ENCODE results near the gene NR5A2.
A peak's percentile ranks its signal among the peaks of the same experiment; 100 is the strongest.

Gene NR5A2

DNA sequence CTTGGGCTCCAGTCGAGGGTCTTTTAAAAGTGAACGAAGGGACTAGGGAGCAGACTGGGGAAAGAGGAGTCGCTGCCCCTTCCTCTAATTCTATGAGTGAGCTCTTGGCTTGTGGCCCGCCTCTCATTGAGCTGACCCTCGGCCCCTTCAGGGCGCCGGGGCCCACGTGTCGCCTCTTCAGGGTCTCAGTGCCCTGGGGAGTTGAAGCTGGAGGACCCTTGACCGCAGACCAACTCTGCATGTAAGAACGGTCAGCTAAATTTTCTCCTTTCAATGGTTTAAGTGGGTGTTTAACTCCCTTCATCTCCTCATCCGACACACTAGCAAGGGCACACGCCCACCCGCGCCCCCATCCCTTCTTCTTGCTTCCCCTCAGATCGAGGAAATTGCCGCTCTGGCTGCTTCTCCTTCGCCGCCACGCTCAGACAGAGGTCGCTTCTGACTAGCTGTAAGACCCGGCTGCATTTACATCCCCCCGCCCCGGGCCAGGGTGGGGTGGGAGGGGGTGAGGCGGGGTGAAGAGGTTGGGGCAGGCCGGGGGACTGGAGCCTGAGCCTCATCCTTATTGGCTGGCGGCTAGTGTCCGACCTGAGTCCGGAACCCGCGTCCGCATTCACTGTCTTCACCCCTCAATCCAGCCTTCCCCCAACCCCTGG is 10.9 kb downstream of the NR5A2 start:
- Histone ChIP-seq H2AFZ (ENCODE audit: low read depth) (no peak overlapping the region), H3K79me2 (ENCODE audit: insufficient read depth, low read depth) (no peaks in the 10 kb centered on the region), H3K9ac (no peak overlapping the region), H3K36me3 (ENCODE audit: insufficient read depth) (no peaks in the 10 kb centered on the region), H4K20me1 (ENCODE audit: insufficient read depth) (no peaks in the 10 kb centered on the region), H3K4me1 (ENCODE audit: low read depth, poor library complexity, severe bottlenecking) (peaks cover 5% of the 10 kb centered on the region), H3K4me3 (IDR thresholded peaks at IDR 0.05; ENCODE audit: insufficient read depth, low read depth, low read length) (no peak overlapping the region), H3K4me2 (no peak overlapping the region), H3K27ac (no peak overlapping the region), H3K27me3 (ENCODE audit: insufficient read depth, low read depth) (peaks cover 18% of the 10 kb centered on the region)
- TF ChIP-seq CTCF (conservative IDR thresholded peaks at IDR 0.05; ENCODE audit: low read depth, low read length) = no peak

DNA sequence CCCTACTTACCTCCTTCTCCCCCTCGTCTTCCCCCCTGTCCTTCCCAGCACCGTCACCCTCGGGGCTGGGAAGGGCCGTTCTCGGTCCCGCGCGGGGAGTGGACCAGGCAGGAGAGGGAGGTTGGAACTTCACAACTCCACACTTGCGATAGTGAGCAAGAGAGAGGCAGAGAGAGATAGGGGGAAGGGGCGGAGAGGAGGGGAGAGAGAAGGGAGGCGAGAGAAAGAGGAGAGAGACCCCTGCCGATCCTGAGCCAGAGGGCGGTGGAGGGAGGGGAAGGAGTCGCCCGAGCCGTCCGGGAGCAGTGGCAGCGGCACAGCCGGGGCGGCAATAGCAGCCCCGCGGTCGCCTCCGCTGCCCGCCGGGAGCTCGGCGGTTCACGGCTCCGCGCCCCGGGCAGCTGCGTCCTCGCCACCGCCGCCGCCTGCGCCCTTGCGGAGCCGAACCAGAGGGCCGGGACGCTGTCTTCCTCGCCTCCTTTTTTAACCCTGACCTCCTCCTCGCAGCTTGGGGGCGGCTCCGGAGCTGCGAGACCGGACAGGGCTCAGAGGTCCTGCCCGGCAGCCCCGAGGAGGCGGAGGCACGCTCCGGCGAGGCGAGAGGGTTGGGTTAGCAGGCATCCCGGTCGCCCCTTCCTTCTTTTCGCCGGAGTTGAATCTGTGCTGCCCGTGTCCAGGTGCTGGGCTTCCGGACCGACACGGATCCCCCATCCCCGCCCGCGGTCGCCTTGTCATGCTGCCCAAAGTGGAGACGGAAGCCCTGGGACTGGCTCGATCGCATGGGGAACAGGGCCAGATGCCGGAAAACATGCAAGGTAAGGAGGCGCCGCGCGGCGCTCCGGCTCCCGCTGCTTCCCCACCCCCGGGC is 11.7 kb downstream of the NR5A2 start:
- Histone ChIP-seq H3K4me2 (peak overlapping the region; percentile 58), H4K20me1 (ENCODE audit: insufficient read depth) (no peaks in the 10 kb centered on the region), H3K4me1 (ENCODE audit: low read depth, poor library complexity, severe bottlenecking) (peaks cover 5% of the 10 kb centered on the region), H3K4me3 (IDR thresholded peaks at IDR 0.05; ENCODE audit: insufficient read depth, low read depth, low read length) (peak overlapping the region; percentile 52), H2AFZ (ENCODE audit: low read depth) (peak overlapping the region; percentile 54), H3K9ac (no peak overlapping the region), H3K36me3 (ENCODE audit: insufficient read depth) (no peaks in the 10 kb centered on the region), H3K79me2 (ENCODE audit: insufficient read depth, low read depth) (no peaks in the 10 kb centered on the region), H3K27ac (no peak overlapping the region), H3K27me3 (ENCODE audit: insufficient read depth, low read depth) (peaks cover 18% of the 10 kb centered on the region)
- no peak for TF ChIP-seq CTCF (conservative IDR thresholded peaks at IDR 0.05; ENCODE audit: low read depth, low read length)

GRCh38 chr1:200039849-200040474 is 12.5 kb downstream of the NR5A2 start:
- H3K79me2 ChIP-seq (ENCODE audit: insufficient read depth, low read depth) = no peaks in the 10 kb centered on the region
- peak overlapping the region; percentile 52 for H3K4me3 ChIP-seq (IDR thresholded peaks at IDR 0.05; ENCODE audit: insufficient read depth, low read depth, low read length)
- no peaks in the 10 kb centered on the region for H3K36me3 ChIP-seq (ENCODE audit: insufficient read depth)
- H2AFZ ChIP-seq (ENCODE audit: low read depth) = peak overlapping the region; percentile 54
- no peak for TF ChIP-seq CTCF (conservative IDR thresholded peaks at IDR 0.05; ENCODE audit: low read depth, low read length)
- peak overlapping the region; percentile 58 for H3K4me2 ChIP-seq
- no peak overlapping the region for H3K9ac ChIP-seq
- peaks cover 18% of the 10 kb centered on the region for H3K27me3 ChIP-seq (ENCODE audit: insufficient read depth, low read depth)
- H4K20me1 ChIP-seq (ENCODE audit: insufficient read depth) = no peaks in the 10 kb centered on the region
- no peak overlapping the region for H3K27ac ChIP-seq
- peaks cover 5% of the 10 kb centered on the region for H3K4me1 ChIP-seq (ENCODE audit: low read depth, poor library complexity, severe bottlenecking)

DNA sequence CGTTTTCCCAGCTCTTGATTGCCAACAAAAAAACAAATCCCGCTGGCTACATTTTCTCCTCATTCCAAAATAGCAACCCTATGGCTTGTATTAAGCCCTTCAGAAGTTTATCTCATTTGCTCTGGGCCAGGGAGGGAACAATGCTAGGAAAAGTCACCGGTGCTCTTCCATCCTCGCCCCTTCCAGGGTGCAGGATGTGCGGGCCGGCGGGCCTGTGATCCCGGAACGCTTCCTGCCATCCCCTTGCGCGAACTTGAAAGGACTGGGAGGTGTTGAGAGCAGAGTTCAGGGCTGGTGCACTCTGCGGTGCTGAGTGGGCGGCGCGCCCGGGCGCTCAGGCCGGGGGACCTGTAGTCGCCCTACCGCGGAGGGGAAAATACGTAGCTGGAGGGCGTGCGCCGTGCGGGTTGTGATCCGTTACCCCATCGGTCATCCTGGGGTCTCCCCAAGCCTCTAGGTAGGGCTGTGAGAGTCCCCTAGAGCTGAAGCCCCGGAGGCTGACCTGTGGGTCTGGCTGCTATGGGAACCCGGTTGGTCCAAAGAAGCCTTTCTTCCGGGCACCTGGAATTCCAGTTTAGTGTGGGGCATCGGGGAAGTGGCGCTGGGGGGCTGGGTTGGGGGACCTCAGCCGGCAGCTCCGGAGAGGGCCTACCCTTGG is 13.1 kb downstream of the NR5A2 start:
- H3K79me2 ChIP-seq (ENCODE audit: insufficient read depth, low read depth) = no peaks in the 10 kb centered on the region
- peaks cover 18% of the 10 kb centered on the region for H3K27me3 ChIP-seq (ENCODE audit: insufficient read depth, low read depth)
- H2AFZ ChIP-seq (ENCODE audit: low read depth) = peak overlapping the region; percentile 54; the same call in 1 of the 2 replicates
- H3K27ac ChIP-seq = no peak overlapping the region
- H3K4me1 ChIP-seq (ENCODE audit: low read depth, poor library complexity, severe bottlenecking) = peaks cover 5% of the 10 kb centered on the region
- no peaks in the 10 kb centered on the region for H3K36me3 ChIP-seq (ENCODE audit: insufficient read depth)
- H3K9ac ChIP-seq = no peak overlapping the region
- no peaks in the 10 kb centered on the region for H4K20me1 ChIP-seq (ENCODE audit: insufficient read depth)
- TF ChIP-seq CTCF (conservative IDR thresholded peaks at IDR 0.05; ENCODE audit: low read depth, low read length) = no peak
- H3K4me3 ChIP-seq (IDR thresholded peaks at IDR 0.05; ENCODE audit: insufficient read depth, low read depth, low read length) = peak overlapping the region; percentile 52
- H3K4me2 ChIP-seq = peak overlapping the region; percentile 58

Data from KMS-11 (cell line).